HG03571 (cell line): ENCODE data around the gene RPS21.

Experiments used
- ATAC-seq: cut with Tn5 transposase; IDR thresholded peaks from one replicate; pipeline ENCODE4 v1.9.1; 2021; ENCODE audit not compliant: unreplicated experiment

The RPS21 gene

DNA sequence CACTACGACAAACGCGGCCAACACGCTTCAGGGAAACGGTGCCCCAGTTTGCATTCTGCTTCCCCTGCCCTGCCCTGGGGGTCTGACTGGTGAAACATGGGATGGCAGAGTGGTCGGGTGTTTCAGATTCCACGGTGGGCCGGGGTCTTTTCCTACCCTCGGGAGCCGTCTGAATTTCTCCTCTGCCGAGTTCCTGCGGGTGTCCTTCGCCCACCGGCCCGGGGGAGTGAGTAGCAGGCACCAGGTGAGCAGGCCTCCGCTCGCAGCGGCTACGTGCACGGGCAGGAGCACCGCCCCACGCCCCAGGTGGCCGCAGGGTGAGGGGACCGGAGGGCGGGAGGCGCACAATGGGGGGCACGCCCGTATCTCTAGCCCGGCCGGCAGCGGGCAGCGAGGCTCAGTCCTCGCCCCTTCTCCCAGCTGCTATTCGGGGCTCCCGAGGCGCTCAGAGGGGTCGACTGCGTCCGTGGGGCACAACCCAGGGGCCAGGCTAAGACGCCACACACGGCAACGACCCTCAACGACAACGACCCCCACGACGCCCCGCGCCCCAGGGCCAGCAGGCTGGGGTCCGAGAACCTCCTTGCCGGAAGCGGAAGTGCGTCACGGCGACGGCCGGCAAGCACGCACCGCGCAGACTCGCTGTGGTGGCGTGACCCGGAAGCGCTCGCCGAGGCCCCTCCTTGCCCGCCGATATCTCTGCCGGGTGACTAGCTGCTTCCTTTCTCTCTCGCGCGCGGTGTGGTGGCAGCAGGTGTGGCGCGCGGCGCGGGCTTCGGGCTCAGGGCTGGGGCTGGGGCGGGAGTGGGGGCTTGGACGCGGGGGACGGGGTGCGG is at the start of gene RPS21:
Gene RPS21, plus strand, starts transcription at position 721 of the 836 bp plus-strand sequence. CDS start 236 bp downstream, outside the sequence.
- ATAC-seq, result peak; percentile 78

DNA sequence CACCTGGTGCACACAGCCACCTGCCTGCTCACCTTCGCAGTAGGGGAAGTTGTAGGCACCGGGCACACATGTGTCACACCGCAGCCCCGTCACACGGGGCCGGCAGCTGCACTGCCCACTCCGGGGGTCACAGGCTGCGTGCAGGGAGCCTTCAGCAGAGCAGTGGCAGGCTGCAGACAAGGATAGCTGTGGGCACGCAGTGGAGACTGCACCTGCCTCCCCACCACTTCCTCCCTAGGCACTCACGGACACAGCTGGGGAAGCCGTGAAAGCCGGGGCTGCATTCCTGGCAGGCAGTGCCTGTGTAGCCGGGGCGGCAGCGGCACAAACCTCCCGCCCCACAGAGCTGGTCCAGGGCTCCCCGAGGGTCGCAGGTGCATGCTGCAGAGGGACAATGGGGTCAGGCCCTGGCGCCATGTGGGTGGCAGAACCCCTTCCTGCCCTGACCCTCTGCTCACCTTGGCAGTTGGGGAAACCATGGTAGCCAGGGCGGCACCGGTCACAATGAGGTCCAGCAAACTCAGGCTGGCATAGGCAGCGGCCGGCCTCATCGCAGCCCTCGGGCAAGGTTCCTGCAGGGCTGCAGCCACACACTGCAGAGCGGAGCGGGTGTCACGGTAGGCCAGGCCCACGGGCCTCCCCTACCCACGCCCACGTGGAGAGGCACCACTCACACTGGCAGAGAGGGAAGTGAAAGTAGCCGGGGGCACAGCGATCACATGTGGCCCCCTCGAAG is 49.2 kb upstream of the RPS21 start:
- ATAC-seq, result peak; percentile 39

DNA sequence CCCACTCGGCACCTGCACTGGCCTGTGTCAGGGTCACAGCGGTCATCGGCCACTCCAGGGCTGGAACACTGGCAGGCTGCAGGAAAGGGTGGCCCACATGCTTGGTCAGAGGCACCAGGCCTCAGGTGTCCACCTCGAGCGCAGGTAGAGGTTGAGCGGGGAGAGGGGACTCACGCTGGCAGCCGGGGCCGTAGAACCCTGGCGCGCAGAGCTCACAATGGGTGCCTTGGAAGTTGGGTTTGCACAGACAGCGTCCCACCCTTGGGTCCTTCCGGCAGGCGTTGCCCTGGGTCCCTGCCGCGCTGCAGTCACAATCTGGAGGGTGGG is 48.6 kb upstream of the RPS21 start:
- ATAC-seq, result no peak

DNA sequence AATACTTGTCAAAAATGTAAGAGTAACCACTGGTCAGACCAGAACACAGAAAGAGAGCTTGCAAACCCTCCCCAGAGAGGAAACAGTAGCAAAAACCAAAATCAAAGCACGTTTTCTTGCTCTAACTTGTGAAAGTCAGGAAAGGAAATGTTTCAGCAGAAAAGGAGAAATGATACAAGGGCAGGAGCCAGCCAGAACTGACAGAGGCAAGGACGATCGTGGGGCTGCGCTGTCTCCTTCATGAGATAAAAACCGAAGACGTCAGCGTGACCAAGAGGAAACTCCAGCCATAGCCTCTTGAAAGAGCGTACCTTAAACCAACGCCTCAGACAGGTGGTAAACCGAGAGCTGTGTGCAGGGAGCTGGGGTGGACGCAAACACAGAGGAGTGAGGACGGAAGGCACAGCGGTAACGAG is 47.2 kb upstream of the RPS21 start:
- ATAC-seq, result peak; percentile 71

DNA sequence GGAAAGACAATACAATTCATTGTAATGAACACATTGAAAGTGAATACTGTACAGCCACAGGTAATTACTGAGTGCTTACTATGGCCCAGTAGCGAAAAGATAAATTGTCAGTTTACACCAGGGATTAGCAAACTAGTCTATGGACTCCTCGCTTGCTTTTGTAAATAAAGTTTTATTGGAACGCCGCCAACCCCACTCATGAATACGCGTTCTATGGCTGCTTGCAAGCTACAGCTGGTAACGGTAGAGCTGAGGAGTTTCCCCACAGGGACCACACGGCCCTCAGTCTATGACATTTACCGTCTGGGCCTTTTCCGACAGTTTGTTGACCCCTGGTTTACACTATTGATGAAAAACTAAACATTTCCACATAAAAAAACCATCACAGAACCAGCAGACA is 44.0 kb upstream of the RPS21 start:
- no peak for ATAC-seq

DNA sequence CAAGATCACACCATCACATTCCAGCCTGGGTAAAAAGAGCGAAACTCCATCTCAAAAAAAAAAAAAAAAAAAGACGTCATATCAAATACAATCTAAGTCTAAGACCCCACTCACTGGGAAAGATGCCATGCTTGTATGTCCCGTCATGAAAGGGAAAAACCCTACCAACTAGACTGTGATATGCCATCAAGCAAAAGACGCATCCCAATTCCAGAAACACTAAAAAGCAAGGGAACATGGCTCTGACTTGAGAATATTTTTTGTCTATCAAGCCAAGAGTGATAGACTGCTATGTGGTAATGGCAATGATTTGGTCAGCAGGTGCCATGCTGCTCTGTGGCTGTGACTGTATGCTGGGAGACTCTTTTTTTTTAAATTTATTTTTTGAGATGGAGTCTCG is 42.8 kb upstream of the RPS21 start:
- ATAC-seq, result no peak

DNA sequence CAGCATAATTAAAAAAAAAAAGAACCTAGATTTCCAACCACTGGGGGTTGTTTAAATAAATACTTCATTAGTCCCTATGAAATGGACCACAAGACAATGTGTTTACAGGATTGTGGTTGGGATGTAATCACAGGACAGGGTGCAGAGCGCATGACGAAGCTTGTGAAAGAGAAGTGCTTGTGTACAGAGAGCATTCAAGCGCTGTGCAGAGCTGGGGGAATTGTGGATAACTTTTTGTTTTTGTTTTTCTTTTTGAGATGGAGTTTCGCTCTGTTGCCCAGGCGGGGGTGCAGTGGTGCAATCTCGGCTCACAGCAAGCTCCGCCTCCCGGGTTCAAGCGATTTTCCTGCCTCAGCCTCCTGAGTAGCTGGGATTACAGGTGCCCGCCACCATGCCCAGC is 42.1 kb upstream of the RPS21 start:
- no peak for ATAC-seq

DNA sequence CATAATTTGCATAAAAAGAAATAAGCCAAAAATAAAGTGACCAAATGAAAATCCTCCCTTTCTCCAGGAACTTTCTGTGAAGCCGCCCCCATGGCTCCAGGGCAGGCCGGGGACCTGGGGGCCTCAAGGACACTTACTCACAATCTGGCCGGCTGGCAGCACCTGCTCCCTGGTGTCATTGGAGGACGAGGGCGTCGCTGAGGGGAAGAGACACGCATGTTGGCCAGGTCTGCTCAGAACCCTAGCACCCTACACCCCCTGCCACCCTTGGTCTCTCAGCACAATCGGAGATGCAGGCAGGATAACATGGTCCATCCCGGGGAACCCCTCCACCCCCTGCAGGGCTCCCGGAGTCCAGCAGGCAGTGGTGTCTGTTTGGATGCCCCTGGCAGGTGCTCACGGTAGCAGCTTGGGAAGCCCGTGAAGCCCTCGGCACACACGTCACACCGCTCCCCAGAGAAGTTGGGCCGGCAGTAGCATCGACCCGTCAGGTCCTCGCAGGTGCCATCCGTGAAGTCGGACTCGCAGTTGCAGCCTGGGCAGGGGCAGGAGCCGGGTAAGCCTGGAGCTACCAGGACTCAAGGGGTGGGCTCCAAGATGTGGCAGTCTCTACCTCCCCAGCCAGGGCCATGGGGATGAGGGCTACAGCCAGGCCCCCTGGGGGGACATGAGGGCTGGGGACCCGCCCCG is 41.1 kb upstream of the RPS21 start:
- ATAC-seq, result no peak

DNA sequence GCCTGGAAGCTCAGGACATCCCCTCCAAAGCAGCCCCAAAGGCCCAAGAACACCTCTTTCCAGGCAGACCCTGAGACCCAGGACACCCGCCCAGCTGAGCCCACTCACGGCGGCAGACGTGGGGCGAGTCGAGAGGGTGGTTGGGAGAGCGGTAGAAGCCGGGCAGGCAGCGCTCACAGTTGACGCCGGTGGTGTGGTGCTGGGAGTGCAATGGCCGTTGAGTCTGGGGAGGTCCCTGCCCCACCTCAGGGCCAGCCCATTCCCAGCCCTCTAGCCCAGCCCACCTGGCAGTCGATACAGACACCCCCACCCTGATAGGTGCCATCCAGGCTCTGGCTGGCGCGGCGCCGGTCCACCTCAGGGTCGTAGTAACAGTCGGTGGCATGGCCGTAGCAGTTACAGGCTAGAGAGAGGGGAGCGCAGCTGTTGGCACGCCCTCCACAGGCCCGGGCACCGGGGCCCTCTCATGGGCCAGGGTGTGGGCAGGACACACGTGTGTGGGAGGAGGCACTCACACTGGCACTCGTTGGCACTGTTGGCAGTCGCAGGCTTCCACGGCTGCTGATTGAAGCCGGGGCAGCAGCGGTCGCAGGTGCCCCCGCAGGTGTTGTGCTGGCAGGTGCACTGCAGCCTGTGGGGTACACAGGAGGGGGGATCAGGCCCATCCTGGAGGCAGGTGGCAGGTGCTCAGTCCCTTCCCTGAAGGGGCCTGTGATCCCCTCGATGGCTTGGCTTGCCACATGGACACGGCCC is 40.3 kb upstream of the RPS21 start:
- no peak for ATAC-seq

DNA sequence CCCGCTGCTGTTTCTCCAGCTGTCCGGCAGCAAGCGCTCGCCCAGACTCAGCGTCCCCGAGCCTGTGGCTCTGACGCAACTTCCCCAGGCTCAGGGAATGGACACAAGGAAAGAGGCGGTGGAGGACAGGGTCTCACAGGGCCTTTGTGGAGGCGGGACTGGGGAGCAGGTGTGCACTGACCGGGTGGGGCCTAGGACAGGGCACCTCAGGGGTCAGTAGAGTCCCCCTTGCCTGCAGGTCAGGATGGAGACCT is 39.8 kb upstream of the RPS21 start:
- no peak for ATAC-seq

DNA sequence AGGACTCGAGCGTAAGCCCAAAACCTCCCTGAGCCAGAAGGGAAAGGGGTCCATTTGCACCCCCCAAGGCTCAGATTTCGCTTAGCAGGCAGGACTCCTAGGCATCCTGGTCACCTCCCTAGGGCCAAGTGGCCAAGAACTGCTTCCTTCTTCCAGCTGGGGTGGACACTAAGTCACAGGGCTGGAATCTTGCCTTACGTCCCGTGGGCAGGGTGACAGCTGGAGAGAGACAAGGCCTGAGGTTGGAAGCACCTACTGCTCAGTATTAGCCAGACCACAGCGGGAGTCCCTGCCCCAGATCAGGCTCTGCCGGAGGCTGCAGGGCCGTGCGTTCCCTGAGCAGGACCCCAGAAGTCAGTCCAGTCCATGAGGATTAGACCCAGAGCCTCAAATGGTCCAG is 39.5 kb upstream of the RPS21 start:
- no peak for ATAC-seq

DNA sequence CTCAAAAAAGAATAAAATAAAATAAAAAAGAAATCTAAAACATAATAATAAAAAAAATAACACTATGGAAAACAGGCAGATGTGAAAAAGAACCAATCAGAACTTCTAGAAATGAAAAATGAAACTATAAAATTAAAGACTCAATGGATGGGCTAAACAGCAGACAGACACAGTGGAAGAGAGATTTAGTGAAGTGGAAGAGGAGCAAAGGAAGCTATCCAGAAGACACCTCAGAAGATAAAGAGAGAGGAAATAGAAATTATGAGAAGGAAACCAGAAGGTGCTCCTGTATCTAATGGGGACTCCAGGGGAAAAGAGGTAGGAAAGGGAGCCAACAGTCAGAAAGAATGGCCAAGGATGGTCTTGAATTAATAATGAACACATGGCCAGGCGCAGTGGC is 38.3 kb upstream of the RPS21 start:
- no peak for ATAC-seq

DNA sequence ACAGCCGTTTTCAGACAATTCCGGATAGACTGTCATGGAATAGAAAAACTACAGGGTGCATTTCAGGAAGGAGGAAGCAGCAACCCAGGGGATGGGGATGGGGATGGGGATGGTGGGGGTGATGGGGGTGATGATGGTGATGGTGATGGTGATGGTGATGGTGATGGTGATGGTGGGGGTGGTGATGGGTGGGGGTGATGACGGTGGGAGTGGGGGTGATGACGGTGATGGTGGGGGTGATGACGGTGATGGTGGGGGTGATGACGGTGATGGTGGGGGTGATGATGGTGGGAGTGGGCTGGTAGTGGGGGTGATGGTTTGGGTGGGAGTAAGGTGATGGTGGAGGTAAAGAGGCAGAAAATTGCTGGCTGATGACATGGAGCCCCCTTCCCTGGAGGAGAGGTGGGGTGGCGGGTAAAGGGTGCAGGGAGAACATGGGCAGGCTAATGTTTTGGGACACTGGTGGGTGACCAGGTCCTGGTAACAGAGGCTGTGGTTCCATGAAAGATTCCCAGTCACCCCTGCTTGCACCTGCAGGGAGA is 37.3 kb upstream of the RPS21 start:
- no peak for ATAC-seq

DNA sequence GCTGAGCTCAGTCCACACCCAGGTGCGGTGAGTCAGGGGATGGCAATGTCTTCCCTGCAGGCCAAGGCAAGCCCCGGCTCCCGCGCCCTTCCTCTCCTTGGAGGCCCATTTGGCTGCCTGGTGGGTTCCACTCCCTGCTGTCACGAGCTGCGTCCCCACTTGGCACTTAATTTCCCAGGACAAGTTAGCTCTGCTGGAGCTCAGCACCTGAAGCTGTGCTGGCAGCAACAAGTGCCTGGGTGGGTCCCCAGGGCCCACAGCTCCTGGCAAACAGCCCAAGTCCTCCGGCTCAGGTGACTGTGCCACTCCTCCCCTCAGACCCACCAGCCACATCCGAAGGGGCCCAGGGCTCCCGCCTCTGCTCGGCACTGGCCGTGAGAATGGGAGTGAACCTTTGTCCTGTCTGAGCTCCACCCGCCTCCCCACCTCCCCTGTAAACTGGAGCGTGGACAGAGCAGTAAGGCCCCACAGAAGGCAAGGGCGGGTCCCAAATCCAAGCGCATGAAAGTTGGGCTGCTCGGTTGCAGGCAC is 36.7 kb upstream of the RPS21 start:
- no peak for ATAC-seq

DNA sequence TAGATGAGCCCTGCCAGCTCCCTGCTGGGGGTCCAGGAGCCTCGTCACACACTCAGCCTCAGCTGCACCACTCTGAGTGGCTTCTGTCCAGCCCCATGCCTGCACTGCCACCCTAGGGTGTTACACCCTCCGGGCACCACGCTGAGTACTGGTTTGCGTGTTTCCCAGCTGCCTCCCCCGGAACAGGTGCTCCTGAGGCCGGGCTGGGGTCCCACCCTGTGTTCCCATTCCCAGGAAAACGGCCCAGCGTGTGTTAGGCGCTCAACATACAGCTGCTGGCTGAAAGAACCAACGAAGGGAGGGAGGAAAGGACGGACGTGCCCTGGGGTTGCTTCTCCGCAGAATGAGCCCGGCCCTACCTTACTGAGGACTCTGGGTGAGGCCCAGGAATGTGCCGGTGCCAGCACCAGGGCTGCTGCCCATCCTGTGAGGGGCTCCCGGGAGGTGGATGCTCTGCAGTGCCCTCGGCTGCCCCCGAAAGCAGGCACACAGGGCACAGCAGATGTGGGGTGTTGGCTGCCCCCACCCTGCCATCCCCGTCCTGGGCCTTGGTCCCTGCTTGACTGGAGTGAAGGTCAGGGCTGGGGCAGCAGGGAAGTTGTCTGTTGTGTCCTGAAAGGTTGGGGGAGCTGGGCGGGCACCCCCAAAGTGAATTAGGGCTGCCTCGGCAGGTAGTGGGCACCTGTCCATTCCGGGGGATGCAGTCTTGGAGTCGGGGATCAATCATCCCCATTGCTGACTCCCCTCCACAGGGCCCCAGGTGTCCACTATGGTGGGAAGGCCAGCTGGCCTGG is 36.1 kb upstream of the RPS21 start:
- ATAC-seq, result no peak

DNA sequence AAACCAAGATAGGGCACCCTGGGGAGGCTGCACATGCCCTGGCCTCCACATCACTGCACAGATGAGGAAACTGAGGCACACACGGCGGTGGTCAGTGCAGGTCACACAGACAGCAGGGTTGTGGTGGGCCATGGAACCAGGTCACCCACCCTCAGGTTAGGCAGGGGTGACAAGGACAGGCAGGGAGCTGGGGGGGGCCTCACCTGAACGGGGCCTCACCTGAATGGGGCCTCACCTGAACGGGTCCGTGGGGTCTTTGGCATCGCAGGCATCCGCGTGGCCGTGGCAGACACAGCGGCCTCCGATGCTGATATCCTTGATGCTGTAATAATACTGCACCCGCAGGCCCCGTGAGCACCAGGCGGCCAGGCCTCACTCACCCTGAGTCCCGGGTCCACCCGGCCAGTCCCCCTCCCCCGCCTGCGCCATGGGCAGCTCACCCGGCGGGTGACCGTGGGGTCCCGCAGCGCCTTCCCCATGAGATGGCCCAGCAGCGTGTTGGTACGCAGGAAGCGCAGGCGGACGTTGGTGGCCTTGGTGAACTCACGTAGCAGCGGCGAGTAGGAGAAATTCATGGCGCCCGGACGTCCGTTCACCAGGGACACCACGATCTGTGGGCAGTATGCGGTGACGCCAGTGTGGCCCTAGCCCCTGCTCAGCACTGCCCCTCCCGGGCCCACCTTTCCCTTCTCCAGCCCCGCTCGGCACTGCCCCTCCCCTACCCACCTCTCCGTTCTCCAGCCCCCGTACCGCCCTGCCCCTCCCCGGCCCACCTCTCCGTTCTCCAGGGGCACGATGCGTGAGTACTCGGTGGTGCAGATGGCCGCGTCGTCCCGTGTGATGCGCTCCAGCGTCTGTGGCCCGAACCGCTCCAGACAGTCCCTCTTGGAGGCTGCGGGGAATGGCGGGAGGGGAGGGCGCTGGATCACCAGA is 35.2 kb upstream of the RPS21 start:
- ATAC-seq, result no peak

DNA sequence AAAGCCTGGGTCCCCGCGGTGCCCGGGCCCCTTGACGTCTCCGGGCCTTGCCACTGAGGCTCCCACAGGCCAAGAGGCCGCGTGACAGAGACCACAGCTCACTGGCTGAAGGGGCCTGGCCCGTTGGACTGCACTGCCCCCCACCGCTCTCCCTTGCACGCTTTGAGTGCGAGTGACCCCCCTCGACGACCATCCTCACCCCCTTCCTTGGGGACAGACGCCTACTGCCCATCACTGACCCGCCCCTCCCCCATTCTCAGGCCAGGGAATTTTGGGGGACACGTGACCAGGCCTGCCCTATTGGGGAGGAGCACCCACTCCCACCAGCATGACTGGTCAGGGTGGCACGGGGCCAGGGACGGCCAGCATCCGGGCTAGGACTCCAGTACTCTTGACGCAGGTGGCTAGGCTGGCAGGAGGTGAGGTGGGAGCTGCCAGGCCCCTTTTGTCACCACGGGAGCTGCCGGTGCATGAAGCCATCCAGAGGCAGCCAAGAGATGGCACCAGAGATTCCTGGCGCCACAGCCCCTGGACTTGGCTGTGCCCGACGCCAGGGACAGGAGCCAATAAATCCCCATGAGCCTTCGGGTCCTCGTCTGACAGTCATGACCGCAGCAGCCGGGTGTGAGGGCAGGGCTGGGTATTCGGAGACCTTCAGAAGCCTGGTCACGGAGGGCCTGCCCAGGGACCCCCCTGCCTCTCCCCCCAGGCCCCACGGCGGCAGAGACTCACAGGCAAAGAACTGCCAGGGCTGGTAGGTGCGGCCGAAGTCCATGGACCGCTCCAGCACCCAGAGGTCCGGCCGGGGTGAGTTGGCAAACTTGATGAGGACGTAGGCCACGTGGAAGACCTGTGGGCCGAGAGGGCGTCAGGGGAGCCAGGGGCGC is 34.3 kb upstream of the RPS21 start:
- no peak for ATAC-seq
